Right lung (tissue), 5 donors: ENCODE data around the gene COG5. TPM values are rescaled to one million over a fixed set of nuclear protein-coding genes. Genes with fewer than 3 reads are reported as not detected.
"Not testable (repeated sequence)": the region's sequence is repeated elsewhere in the genome, so short reads cannot be mapped to it uniquely, and the experiment has no call there.

Experiments
- DNase-seq, 2 donors: peaks; one replicate each; pipeline ENCODE4 v3.0.0-alpha.2; 2013
- polyA plus RNA-seq, 5 donors: library from polyadenylated mRNA; unstranded; fragments of 120-200 nt; gene quantifications; one replicate each; pipeline versions ENCODE4 v1.2.1 to v1.2.3, GENCODE V29; 2013; ENCODE audit warnings: inconsistent platforms in 1 of 5, low replicate concordance in 1 of 5; ENCODE audit not compliant: insufficient read length in 5 of 5, insufficient read depth in 1 of 5

Gene COG5
- polyA plus RNA-seq, 5 donors = 24.7 to 35.3 (median 32.1) TPM

GRCh38 chr7:107581387-107582013, 17.8 kb upstream of the COG5 start:
- DNase-seq = no peak

GRCh38 chr7:107580716-107581383, 17.1 kb upstream of the COG5 start:
- no peak for DNase-seq

DNA sequence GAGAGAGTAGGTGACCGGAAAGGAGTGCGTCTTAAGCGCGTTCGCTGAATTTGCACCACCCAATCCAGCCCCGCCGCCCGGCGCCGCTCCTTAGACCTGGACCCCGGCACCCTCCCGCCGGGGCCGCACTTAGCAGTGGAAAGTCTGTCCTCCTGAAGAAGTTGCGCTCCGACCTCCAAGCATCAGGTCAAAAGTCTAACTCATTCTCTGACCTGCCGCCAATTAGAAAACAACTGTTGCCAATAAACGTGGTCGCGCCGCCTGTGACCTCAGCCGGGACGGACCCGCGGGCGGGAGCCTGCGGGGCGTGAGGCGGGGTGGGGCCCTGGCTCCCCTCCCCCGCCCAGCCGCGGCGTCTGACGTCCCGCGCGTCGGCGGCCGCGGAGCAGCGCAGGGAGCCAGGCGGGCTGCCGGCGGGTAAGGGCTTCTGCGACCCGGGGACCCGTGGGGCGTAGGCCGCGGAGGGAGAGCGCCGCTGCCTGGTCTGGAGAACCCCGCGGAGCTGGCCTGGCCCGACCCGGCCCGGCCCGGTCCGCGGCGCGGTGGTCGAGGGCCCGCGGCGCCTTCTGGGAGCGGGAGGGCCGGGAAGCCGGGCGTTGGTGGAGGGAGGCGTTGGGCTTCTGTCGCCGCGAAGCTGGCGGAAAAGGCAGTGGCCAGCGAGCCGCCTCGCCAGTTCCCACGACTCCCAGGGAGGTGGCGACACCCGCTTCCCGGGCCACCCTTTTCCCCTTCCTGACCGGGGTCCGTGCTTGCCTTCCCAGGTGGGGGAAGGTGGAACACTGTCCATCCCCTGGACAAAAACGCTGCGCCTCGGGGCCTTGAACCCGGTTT, 16.4 kb upstream of the COG5 start, which contains the start of gene BCAP29:
BCAP29 (plus strand) TSS at position 362 of the 831 bp plus-strand sequence. CDS start 527 bp downstream, outside the sequence.
- peak; percentile 71 to 76 for DNase-seq

- no peak for DNase-seq
Measured at GRCh38 chr7:107579554-107579884, 15.8 kb upstream of the COG5 start.

- DNase-seq = no peak
Measured at GRCh38 chr7:107573537-107573936, 9.8 kb upstream of the COG5 start.

GRCh38 chr7:107570298-107570697, 6.6 kb upstream of the COG5 start:
- DNase-seq = no peak

DNA sequence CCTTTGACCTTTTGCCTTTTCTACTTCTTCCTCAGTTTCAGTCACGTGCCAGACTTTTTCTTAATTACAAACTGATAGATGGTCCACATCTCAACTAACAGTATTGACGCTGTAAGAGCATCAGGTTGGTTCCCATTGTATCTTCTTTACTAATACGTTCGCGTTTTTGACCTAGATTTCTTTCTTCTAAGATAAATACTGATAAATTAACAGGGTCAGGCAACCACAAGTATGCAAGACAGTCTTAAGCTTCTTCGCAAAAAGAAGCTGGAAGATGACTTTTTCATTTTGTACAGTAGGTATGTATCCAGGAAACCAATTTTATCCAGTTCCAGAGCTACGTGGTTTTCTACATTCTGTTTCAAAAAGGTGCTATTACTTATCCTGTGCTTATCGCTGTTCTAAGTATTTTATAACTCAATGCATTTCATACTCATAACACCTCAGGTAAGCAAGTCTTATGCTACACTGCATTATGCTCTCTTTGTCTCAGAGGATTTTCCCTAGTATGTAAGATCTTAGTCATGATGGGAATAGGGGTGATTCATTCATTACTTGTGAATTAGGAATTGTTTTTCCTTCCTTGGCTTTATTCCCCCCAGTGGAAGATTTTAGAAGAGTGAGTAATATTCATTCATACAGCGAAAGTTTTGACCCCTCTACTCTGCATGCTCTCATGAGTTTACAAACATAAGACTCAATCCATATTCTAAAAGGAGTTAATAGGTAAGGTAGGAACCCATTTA, 1.0 kb upstream of the COG5 start:
- DNase-seq = no peak

- DNase-seq = peak in 1 of 2 donors; percentile 18
Measured at GRCh38 chr7:107563081-107563774, 492 bp downstream of the COG5 start.

DNA sequence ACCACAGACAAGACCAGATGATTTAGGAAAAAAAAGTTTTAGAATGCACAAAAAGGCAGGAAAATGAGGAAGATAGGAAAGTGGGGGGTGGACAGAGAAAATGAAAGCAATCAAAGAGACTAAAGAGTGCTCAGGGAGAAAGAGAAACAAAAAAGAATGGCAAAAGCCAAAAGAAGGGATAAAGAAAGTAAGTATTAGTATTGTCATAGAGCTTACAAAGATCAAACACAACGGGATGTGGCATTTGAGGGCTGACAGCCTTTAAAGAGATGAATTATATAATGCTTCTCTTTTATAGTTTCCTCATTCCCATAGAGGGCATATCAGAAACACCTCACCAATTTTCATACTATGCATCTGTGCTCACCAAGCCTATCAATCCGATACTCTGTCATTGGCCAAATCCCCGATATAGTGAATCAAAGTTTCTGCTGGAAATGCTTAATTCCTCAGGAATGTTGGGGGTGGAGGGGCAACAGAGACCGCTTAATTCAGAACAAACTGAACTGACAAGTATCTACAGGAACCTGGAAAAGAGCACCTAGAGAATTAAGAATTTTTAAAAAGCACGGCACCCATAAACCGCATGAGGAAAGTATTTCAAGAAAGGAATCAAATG, 2.7 kb downstream of the COG5 start:
- DNase-seq = no peak

GRCh38 chr7:107559864-107560263, 3.9 kb downstream of the COG5 start:
- DNase-seq = no peak

DNA sequence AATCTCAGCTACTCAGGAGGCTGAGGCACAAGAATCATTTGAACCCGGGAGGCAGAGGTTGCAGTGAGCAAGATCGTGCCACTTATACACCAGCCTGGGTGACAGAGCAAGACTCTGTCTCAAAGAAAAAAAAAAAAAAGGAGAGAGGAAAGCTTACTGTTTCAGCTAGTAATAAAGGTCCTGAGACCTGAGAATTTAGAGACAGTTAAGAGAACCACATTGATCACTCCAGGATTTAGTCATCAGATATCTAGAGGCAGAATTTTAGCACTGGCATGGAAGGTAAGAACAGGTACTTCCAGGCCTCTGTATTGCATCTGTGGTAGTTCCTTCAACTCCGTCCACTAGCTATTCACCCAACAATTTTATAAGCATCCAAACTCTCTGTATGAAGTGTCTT, 7.8 kb downstream of the COG5 start:
- no peak for DNase-seq

- DNase-seq = no peak
Measured at GRCh38 chr7:107551936-107552335, 11.8 kb downstream of the COG5 start.

DNA sequence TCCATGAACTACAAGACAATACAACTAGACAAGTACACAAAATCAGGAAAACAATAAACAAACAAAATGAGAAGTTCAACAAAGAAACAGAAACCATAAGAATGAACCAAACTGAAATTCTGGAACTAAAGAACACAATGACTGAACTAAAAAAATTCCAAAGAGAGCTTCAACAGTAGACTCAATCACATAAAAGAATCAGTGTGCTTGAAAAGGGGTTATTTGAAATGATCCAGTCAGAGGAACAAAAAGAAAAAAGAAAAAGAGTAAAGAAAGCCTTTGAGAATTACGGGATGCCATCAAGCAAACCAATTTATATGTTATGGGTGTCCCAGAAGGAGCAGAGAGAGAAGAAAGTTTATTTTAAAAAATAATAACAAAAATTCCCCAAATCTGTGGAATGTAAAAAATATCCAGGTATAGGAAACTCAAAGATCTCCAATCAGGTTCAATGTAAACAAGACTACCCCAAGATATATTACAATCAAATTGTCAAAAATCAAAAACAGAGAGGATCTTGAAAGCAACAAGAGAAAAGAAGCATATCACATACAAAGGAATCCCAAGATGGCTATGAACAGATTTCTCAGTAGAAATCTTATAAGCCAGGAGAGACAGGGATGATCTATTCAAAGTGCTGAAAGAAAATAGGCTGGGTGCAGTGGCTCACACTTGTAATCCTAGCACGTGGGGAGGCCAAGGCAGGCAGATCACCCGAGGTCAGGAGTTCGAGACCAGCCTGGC, 18.7 kb downstream of the COG5 start:
- DNase-seq = no peak

GRCh38 chr7:107543338-107543993, 20.3 kb downstream of the COG5 start:
- no peak for DNase-seq

DNA sequence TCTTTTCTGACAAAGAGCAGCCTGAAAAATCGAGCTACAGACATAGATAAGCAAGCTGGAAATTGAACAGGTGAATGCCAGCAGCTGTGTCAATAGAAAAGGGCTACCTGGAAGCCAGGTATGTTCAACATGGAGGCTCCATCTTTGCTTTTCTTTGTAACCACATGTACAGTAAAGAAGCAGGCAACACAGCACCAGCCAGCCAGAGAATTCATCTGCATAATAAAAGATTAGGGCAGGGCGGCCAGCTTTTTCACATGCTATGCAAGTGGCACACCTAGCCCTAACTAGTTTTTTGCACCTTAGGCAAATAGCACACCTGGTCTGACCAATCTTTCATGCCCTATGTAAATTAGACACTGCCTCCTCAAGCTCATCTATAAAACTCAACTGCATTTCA, 25.7 kb downstream of the COG5 start:
- DNase-seq = peak; percentile 2 to 4

GRCh38 chr7:107537228-107537627, 26.5 kb downstream of the COG5 start:
- not testable (repeated sequence) for DNase-seq

DNA sequence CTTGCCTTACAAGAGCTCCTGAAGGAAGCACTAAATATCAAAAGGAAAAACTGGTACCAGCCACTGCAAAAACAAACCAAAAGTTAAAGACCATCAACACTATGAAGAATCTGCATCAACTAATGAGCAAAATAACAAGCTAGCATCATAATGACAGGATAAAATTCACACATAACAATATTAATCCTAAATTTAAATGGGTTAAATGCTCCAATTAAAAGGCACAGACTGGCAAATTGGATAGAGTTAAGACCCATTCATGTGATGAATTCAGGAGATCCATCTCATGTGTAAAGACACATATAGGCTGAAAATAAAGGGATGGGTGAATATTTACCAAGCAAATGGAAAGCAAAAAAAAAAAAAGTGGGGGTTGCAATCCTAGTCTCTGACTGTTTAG, 29.6 kb downstream of the COG5 start:
- no peak for DNase-seq

DNA sequence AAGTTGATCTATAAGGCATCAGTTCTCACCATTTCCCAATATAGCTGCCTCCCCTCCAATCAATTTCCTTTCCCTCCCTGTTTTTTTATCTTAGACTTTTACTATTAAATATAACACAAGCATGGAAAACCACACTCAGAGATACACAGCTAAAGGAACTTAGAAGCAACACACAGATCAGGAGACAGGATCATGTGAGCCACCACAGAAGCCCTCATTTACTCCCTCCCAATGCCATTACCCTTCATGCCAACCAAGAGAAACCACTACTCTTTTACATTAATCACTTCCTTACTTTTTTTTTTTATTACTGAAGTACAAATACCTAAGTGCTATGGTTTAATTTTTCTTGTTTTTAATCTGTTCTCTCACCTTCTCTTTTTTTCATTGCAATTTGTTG, 33.0 kb downstream of the COG5 start:
- DNase-seq = no peak

GRCh38 chr7:107528461-107528860, 35.3 kb downstream of the COG5 start:
- DNase-seq = no peak

DNA sequence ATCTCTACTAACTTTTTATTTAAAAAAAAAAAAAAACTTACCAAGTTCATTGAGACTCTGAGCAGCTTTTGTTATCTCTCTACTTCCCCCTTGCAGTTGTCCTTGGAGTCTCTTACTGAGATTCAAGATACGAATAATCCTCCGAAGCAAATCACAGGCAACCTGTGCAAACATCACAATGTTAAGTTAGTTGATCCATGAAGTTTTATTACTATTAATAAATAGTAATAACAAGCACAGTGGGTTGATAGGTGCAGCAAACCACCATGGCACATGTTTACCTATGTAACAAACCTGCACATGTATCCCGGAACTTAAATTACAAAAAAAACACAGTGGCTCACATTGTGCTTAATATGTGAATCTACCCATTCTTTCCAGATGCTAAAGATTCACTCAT, 36.5 kb downstream of the COG5 start:
- DNase-seq = no peak
